Stimulated activated CD4-positive, alpha-beta T cell treated with anti-CD3 and anti-CD28 coated beads, Interleukin-12 subunit alpha, Interleukin-12 subunit beta, amount 100 ng/mL, for 4 hours (primary cell): ENCODE results near the gene IFNL1.
"Not testable (repeated sequence)": the region's sequence is repeated elsewhere in the genome, so short reads cannot be mapped to it uniquely, and the experiment has no call there.

Source experiments
- DNase-seq: peaks from one replicate; pipeline ENCODE4 v3.0.0-alpha.2; 2020

Gene IFNL1

DNA sequence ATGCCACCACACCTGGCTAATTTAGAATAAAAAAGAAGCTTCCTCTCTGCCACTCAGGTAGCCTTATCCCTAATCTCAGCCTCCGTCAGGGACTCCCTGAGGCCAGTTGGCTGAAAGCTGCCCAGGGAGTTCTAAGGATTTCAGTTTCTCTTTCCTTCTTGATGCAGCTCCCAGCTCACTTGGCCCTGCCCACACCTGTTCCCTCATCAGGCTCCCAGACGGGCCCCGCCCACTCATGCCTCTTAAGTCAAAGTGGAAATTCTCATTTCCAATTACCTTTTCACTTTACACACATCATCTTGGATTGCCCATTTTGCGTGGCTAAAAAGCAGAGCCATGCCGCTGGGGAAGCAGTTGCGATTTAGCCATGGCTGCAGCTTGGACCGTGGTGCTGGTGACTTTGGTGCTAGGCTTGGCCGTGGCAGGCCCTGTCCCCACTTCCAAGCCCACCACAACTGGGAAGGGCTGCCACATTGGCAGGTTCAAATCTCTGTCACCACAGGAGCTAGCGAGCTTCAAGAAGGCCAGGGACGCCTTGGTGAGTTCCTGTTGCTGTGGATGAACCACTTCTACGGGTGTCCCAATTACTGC is at the start of gene IFNL1:
Gene IFNL1, plus strand, starts transcription at position 353 of the 591 bp plus-strand sequence. Its CDS starts 15 bp downstream, at position 368.
- no peak for DNase-seq

DNA sequence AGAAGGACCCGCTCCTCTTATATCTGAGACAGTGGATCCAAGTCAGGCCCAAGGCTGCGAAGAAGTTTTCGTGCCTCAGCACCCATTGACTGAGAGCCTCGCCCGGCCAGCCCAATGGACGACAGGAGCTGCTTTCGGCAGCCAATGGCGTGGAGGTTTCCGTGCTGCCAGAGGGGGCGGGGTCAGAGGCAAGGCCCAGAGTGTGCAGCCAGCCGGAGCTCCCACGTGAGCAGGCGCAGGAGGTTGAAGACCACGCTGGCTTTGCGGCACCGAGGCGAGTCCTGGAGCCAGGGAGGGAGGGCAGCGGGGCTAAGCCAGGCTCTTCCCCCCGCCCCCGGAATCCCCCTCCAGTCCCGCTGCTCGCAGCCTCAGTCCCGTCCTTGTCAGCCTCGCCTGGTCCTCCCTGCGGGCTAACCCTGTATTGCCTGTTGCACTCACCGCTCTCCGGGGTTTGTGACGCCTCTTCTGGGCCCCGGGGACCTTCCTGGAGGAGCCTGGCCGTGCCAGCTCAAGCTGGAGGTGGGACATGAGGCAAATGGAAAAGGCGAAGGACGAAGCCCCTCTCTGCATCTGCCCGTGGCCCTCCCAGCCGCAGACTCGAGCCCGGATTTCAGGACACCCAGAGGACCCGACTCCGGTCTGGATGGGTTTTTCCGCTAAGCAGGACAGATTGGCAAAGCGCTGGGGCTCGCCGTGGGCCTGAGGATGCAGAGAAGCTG is 49.1 kb upstream of the IFNL1 start:
- DNase-seq, result no peak

DNA sequence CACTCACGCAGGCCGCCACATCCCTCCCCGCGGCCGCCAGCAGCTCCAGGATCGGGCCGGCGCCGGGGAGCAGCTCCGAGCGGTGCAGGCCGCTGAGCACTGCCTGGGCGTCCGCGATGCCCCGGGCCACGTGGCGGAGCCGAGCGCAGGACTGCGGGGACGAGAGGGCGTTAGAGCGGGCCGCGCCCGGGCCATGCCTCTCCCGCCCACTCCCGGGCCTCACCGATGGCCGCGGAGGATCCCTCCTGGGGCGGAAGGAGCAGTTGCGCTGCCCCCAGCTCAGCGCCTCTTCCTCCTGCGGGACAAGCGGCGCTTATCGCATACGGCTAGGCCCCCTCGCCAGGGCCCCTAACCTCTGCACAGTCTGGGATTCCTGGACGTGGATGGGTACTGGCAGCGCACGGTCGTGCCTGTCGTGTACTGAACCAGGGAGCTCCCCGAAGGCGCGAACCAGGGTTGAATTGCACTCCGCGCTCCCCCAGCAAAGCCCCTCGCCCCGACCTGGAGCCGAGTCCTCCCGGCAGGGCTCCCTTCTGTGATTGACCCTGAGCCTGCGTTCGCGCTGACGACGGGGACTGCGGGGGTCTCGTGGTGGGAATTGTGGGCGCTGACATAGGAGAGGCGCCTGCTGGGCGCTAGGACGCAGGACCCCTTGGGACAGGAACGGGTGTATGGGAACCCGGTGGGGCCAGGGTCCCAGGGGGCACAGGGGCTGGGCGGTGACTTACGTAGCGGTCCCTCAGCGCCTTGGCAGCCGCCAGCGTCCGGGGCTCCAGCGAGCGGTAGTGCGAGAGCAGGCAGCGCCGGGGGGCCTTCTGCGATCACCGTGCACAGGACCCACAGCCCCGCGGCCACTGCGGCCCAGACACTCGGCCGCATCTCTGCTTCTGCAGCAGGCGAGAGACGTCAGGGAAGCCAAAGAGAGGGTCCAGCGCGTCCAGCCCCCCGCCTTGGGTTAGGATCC is 48.2 kb upstream of the IFNL1 start:
- no peak for DNase-seq

DNA sequence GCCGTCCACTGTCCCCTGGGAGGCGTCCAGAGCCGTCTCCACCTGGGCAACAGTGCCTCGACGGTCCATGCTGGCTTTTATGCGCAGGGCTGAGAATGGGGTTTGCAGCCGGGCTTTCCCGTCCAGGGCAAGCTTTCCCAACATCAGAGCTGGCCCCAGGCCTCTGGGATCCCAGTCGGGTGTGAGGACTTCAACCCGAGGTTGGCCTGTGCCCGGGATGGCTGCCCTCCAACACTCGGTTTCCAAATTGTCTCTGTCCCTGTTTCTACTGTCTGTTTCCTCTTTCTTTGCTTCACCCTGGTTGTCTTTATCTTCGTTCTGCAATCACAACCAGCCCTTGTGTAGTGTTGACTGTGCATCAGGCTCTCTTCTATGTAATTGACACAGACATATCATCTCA is 47.4 kb upstream of the IFNL1 start, which contains the start of gene IFNL4:
Gene IFNL4, minus strand, starts transcription at position 51 of the 400 bp plus-strand sequence.
- no peak for DNase-seq

DNA sequence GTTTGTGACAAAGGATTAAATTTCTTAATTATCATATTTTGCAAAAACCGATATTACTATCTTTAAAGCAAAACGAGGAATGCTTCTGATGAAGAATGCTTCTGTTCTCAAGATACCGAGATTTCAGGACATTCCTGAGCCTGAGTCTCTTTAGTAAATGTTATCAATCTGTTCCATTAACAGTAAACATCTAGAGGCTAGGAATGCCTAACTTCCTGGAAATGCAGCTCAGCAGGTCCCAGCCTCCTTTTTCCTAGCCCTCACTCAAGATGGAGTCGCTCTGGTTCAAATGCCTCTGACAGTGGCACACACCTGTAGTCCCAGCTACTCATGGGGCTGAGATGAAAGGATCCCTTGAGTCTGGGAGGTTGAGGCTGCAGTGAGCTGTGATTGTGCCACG is 45.1 kb upstream of the IFNL1 start:
- no peak for DNase-seq

DNA sequence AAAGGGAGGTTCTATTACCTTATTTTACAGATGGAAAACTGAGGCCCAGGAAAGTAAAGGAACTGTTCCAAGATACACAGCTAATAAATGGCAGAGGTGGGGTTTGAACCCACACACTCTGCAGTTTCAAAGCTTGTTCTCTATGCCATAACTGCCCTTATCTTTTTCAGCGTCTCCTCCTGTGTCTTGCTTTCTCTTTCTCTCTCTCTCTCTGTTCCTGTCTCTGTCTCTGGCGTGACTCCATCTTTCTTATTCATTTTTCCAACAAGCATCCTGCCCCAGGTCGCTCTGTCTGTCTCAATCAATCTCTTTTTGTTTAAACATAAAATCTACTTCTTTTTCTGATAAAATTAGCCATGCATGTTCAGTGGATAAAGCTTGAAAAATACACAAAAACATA is 44.4 kb upstream of the IFNL1 start:
- DNase-seq, result no peak

DNA sequence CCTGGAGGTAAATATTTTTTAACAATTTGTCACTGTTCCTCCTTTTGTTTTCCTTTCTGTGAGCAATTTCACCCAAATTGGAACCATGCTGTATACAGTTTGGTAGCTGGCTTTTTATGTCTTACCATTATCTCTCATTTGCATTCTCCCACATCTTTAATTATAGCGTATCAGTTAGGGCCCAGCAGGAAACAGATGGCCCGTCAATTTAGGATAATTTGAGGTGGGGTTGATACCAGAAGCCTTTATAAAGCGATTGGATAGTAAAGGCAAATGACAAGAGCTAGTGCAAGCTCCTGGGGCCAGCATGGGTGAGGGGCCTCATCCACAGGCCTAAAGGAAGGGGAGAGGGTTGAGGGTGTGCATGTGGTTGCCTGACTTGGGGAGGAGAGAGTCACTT is 43.7 kb upstream of the IFNL1 start:
- DNase-seq, result no peak

DNA sequence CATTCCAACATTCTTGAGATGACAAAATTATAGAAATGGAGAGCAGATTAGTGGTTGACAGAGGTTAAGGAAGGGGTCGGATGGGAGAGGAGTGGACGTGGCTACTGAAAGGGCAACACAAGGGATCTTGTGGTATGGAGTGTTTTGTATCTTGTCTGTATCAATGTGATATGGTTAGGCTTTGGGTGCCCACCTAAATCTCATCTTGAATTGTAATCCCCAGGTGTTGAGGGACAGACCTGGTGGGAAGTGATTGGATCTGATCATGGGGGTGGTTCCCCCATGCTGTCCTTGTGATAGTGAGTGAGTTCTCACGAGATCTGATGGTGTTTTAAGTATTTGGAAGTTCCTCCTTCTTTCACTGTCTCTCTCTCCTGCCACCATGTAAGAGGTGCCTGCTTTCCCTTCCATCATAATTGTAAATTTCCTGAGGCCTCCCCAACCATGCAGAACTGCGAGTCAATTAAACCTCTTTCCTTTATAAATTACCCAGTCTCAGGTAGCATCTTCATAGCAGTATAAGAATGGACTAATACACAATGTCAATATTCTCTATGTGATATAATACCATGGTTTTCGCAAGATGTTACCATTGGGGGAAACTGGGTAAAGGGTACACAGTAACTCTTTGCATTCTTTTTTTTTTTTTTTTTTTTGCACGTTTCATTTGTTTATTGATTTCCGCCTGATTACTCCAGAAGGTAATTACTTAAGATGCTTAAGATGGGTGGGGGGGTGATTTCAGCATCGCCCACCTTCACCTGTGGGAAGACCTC is 42.6 kb upstream of the IFNL1 start:
- no peak for DNase-seq

DNA sequence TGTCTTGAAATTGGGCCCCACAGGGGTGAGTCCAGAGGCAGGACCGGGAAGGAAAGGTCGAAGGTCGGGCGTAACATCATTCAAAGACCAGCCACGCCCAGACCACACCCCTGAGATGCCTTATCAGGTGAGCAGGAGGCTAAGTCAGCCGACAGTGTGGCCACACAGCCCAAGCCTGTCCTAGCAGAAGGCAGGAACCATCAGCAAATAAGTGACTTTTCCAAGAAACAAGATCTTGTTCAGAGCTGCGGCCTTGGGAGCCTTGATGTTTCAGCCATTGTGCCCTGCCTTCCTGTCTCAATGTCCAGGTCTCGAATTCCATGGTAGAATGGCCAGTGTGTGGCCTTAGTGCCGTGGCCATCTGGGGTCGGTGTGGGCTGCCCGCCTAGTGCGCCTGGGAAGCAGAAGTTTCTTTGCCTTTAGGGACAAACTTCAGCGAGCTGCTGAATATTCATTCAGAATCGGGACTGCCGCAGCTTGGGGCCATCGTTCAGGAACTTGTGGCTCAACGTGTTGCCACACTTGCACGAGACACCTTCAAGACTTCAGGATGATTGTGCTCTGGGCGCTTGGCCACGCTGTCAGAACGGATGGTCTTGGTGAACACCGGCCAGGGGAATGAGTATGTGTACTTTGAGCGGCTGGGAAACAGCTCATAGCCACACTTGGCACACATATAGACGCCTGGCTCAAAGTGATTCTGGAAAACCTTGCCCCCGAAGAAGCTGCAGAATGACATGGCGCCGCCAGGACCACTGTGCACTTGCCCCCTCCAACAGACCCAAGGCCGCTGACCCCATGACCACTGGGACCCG is 41.5 kb upstream of the IFNL1 start:
- DNase-seq, result no peak

DNA sequence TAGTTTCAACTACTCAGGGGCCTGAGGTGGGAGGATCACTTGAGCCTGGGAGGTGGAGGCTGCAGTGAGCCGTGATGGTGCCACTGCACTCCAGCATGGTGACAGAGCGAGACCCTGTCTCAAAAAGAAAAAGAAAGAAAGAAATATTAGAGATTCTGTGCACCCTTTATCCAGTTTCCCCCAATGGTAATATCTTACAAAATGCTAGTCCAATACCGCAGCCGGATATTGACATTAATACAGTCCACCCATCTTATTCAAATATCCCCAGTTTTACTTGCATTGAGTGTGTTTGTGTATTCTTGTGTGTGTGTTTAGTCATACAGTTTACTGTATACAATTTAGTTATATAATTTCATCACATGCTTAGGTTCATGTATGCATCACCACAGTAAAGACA is 39.0 kb upstream of the IFNL1 start:
- DNase-seq, result no peak

DNA sequence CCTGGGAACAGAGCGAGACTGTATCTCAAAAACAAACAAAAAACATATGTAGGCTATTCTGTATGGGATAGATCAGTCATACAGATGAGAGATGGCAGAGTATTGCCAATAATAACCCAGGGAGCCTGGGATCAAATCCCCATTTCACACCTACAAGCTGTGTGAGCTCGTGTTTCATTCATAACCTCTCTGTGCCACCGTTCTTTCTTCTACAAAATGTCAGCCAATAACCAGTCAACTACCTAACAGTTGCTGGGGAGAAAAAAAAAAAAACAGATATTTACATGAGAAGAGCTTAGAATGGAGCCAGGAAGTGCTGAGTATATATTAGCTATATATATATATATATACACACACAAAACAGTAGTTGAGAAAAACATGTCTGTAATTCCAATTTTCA is 34.5 kb upstream of the IFNL1 start:
- no peak for DNase-seq

DNA sequence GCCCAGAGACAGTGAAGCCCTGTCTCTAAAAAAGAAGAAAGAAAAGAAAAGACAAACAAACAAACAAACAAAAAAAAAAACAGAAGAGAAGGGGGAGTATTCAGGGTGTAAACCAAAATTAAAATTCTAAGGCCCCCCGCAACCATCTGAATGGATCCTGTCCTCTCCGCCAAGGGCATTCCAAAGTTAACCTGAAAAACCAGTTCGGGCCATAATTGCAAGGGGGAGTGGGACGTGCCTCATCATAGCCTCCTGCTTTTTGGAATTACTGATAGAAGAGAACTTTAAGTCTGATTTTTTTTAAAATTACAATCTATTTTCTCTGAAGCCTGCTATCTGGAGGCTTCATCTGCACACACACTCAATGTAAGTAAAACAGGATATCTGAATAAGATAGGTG is 33.7 kb upstream of the IFNL1 start:
- DNase-seq, result no peak

DNA sequence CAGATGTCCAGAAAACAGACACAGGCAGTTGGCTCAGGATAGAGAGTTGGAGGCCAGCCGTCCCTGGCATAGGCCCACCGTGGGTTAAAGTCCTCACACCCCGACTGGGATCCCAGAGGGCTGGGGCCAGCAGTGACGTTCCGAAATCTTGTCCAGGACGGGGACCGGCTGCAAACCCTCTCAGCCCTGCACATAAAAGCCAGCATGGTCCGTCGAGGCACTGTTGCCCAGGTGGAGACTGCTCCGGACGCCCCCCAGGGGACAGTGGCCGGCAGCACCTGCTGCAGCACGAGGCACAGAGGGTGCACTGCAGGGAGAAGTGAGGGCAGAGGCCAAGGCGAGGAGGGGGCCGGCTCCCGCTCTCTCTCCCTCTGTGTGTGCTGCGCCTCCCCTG is 32.3 kb upstream of the IFNL1 start:
- no peak for DNase-seq

DNA sequence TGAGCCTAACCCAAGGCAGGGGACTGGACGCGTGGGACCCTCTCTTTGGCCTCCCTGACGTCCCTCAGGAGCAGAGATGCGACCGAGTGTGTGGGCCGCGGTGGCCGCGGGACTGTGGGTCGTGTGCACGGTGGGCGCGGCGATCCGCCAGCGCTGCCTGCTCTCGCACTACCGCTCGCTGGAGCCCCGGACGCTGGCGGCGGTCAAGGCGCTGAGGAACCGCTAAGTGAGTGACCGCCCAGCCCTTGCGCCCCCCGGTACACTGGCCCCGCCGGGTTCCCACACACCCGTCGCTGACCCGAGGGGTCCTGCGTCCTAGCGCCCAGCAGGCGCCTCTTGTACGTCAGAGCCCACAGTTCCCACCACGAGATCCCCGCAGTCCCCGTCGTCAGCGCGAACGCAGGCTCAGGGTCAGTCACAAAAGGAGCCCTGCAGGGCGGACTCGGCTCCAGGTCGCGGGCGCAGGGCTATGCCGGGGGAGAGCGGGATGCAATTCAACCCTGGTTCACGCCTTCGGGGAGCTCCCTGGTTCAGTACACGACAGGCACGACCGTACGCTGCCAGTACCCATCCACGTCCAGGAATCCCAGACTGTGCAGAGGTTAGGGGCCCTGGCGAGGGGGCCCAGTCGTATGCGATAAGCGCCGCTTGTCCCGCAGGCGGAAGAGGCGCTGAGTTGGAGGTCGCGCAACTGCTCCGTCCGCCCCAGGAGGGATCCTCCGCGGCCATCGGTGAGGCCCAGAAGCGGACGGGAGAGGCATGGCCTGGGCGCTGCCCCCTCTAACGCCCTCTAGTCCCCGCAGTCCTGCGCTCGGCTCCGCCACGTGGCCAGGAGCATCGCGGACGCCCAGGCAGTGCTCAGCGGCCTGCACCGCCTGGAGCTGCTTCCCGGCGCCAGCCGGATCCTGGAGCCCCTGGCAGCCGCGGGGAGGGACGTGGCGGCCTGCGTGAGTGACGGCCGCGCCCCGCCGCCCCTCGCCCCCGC is 31.6 kb upstream of the IFNL1 start:
- no peak for DNase-seq

DNA sequence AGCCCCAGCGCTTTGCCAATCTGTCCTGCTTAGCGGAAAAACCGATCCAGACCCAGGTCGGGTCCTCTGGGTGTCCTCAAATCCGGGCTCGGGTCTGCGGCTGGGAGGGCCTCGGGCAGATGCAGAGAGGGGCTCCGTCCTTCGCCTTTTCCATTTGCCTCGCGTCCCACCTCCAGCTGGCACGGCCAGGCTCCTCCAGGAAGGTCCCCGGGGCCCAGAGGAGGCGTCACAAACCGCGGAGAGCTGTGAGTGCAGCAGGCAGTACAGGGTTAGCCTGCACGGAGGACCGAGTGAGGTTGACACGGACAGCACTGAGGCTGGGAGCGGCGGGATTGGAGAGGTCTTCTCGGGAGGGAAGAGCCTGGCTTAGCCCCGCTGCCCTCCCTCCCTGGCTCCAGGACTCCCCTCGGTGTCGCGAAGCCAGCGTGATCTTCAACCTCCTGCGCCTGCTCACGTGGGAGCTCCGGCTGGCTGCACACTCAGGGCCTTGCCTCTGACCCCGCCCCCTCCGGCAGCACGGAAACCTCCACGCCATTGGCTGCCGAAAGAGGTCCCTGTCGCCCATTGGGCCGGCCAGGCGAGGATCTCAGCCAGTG is 30.8 kb upstream of the IFNL1 start:
- DNase-seq, result no peak

DNA sequence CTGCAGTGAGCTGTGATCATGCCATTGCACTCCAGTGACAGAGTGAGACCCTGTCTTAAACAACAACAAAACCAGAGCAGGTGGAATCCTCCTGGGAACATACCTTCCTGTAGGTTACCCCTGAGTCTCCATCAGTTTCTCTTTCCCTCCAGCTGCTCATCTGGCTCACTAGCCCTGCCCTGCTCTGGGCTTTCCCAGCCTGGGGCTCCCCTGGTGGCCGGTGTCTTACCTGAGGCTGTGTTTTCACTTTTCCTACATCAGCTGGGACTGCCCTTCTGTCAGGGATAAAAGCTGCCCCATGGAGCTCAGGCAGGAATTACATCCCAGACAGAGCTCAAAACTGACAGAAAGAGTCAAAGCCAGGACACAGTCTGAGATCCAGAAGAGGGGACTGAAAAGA is 28.1 kb upstream of the IFNL1 start, which contains the start of gene IFNL2:
Gene IFNL2, plus strand, starts transcription at position 312 of the 400 bp plus-strand sequence. CDS start 173 bp downstream, outside the sequence.
- not testable (repeated sequence) for DNase-seq

DNA sequence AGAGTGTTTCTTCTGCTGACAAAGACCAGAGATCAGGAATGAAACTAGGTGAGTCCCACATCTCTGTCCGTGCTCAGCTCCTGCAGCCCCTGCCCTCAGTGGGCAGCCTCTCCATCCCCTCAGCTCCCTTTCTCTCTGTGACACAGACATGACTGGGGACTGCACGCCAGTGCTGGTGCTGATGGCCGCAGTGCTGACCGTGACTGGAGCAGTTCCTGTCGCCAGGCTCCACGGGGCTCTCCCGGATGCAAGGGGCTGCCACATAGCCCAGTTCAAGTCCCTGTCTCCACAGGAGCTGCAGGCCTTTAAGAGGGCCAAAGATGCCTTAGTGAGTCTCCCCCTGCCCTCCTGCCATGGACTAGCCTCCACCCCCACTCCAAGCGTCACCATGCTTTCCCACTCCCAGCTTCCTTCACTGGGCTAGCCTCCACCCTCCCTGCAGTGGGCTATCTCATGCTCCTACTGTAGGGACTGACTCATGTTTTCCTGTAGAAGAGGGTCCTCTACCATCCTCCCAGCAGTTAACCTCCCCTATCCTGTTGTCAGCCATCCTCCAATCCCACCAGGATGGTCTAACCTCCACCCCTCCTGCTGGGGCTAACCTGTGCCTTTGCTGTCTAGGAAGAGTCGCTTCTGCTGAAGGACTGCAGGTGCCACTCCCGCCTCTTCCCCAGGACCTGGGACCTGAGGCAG is 27.5 kb upstream of the IFNL1 start:
- DNase-seq, result not testable (repeated sequence)

DNA sequence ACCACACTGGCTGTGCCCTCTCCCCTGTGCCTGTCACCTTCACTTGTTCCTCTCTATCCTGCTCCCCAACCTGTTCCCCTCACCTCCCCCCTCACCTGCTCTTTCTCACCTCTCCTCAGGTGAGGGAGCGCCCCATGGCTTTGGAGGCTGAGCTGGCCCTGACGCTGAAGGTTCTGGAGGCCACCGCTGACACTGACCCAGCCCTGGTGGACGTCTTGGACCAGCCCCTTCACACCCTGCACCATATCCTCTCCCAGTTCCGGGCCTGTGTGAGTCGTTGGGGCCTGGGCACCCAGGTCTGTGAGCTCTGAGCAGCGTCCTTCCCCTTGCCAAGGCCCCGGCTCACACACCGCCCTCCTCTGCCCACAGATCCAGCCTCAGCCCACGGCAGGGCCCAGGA is 26.8 kb upstream of the IFNL1 start:
- not testable (repeated sequence) for DNase-seq
